ENCODE results near the gene CDK17.
"Not testable (repeated sequence)": the region's sequence is repeated elsewhere in the genome, so short reads cannot be mapped to it uniquely, and the experiment has no call there.

DNA sequence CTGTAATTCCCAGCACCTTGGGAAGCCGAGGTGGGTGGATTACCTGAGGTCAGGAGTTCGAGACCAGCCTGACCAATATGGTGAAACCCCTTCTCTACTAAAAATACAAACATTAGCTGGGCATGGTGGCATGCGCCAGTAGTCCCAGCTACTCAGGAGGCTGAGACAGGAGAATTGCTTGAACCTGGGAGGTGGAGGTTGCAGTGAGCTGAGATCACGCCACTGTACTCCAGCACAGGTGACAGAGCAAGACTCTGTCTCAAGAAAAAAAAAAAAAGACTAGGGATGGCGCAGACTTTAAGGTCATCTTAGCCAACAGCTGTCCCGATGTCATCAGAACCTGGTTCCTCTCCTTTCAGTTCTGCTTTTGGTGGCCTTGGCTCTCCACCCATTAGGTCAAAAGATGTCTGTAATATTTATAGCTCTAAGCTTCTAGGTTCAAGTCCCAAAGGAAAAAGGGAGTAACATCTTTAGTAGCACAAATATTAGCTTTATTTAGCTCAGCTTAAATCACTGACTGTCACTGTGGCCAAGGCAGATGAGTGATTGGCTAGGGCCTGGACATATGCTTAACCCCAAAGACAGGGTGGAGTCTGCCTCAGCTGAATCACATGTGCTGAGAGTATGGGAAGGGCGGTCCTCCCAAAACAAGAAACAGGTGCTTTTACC, 7.3 kb upstream of the CDK17 start:
- TF ChIP-seq ZNF274 (IDR thresholded peaks at IDR 0.05; ENCODE audit: low read depth, low read length); YY1 (IDR thresholded peaks at IDR 0.05; ENCODE audit: insufficient read depth, insufficient read length): not testable (repeated sequence)

All from NT2/D1 (cell line).